ENCODE measurements around the gene OTOP3.
A peak's percentile ranks its signal among the peaks of the same experiment; 100 is the strongest.

DNA sequence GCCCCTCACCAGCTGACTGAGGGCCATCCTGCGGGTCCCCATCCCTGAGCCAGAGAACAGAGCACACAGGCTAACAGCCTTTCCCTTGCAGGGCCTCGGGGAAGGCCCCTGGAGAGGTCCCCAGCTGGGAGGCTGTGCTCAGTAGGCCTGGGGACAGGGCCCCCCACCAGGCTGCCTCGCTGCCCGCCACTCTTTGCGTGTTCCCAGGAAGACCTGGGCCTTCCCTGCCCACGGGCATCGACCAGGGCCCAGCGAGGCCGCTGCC is 36.1 kb downstream of the OTOP3 start:
- TF ChIP-seq CTCF (conservative IDR thresholded peaks at IDR 0.05), result no peak
- peak; percentile 79; the same call in 1 of the 2 replicates for TF ChIP-seq ZFX (IDR thresholded peaks at IDR 0.05)
